HL-60 (cell line): ENCODE results near the gene CDC42BPB.
"Not testable (repeated sequence)": the region's sequence is repeated elsewhere in the genome, so short reads cannot be mapped to it uniquely, and the experiment has no call there.

Experiments
- DNase-seq, 2 experiments: peaks; one replicate each; pipeline ENCODE4 v3.0.0-alpha.2; 2010 to 2020; ENCODE audit warnings: low read depth in 1 of 2, low spot score in 1 of 2
- H3K27ac ChIP-seq: fragments of 250-450 bp; sonication (Bioruptor Pico); replicated peaks from 2 replicates; pipeline ENCODE4 v1.5.1; 2020; ENCODE audit warnings: mild to moderate bottlenecking, moderate library complexity
- H3K27me3 ChIP-seq: fragments of 250-450 bp; sonication (Bioruptor Pico); 2 replicates; pipeline ENCODE4 v1.5.1; 2021; ENCODE audit warnings: mild to moderate bottlenecking, moderate library complexity; ENCODE audit not compliant: insufficient read depth, poor library complexity, severe bottlenecking
- H3K4me3 ChIP-seq: replicated peaks from 2 replicates; pipeline ENCODE4 v1.5.1; 2011; ENCODE audit warnings: mild to moderate bottlenecking, control low read depth, low read length; ENCODE audit not compliant: insufficient read depth
- GABPA ChIP-seq: IDR thresholded peaks from 2 replicates; pipeline ENCODE4 v1.6.1; 2012; ENCODE audit warnings: low read depth
- POLR2AphosphoS5 ChIP-seq: IDR thresholded peaks from 2 replicates; pipeline ENCODE4 v1.6.1; 2012; ENCODE audit warnings: low read depth
- REST ChIP-seq: IDR thresholded peaks from 2 replicates; pipeline ENCODE4 v1.6.1; 2012; ENCODE audit warnings: low read depth; ENCODE audit not compliant: insufficient replicate concordance
- SPI1 ChIP-seq: IDR thresholded peaks from 2 replicates; pipeline ENCODE4 v1.6.1; 2012; ENCODE audit warnings: low read depth, mild to moderate bottlenecking, borderline replicate concordance
- TF ChIP-seq, protein P1 (sequence below): IDR thresholded peaks from one replicate; pipeline ENCODE4 v1.5.1; 2011; ENCODE audit warnings: low read length, control low read depth, inconsistent platforms; ENCODE audit not compliant: insufficient read depth

CDC42BPB gene

GRCh38 chr14:102927346-102927877, 129.9 kb downstream of the CDC42BPB start:
- DNase-seq = no peak
- TF ChIP-seq, protein P1, sequence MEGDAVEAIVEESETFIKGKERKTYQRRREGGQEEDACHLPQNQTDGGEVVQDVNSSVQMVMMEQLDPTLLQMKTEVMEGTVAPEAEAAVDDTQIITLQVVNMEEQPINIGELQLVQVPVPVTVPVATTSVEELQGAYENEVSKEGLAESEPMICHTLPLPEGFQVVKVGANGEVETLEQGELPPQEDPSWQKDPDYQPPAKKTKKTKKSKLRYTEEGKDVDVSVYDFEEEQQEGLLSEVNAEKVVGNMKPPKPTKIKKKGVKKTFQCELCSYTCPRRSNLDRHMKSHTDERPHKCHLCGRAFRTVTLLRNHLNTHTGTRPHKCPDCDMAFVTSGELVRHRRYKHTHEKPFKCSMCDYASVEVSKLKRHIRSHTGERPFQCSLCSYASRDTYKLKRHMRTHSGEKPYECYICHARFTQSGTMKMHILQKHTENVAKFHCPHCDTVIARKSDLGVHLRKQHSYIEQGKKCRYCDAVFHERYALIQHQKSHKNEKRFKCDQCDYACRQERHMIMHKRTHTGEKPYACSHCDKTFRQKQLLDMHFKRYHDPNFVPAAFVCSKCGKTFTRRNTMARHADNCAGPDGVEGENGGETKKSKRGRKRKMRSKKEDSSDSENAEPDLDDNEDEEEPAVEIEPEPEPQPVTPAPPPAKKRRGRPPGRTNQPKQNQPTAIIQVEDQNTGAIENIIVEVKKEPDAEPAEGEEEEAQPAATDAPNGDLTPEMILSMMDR = no peak
- no peak for TF ChIP-seq GABPA
- no peak for TF ChIP-seq POLR2AphosphoS5
- no peak for TF ChIP-seq REST
- no peak for TF ChIP-seq SPI1
- Histone ChIP-seq H3K4me3 (no peak overlapping the region), H3K27ac (no peak overlapping the region), H3K27me3 (peaks cover 50% of the 10 kb centered on the region)

GRCh38 chr14:102926840-102927239, 130.5 kb downstream of the CDC42BPB start:
- H3K4me3 ChIP-seq, DNase-seq, H3K27ac ChIP-seq: not testable (repeated sequence)
- H3K27me3 ChIP-seq = peaks cover 55% of the 10 kb centered on the region

- Histone ChIP-seq H3K4me3 (no peak overlapping the region), H3K27me3 (peaks cover 53% of the 10 kb centered on the region), H3K27ac (no peak overlapping the region)
- TF ChIP-seq GABPA = no peak
- TF ChIP-seq, protein P1 = no peak
- no peak for TF ChIP-seq REST
- no peak for TF ChIP-seq SPI1
- no peak for TF ChIP-seq POLR2AphosphoS5
- no peak for DNase-seq
Measured at GRCh38 chr14:102926104-102926503, 131.2 kb downstream of the CDC42BPB start.

GRCh38 chr14:102925646-102926045, 131.7 kb downstream of the CDC42BPB start:
- no peak for TF ChIP-seq POLR2AphosphoS5
- no peak for TF ChIP-seq SPI1
- no peak for TF ChIP-seq GABPA
- TF ChIP-seq REST = no peak
- TF ChIP-seq, protein P1 = no peak
- no peak overlapping the region for H3K27ac ChIP-seq
- peaks cover 50% of the 10 kb centered on the region for H3K27me3 ChIP-seq
- H3K4me3 ChIP-seq = no peak overlapping the region
- DNase-seq = no peak
